DND-41 (cell line): ENCODE measurements around the gene POLA2.

Experiments
- EZH2 ChIP-seq: IDR thresholded peaks from 3 replicates; pipeline ENCODE4 v1.6.1; 2012; ENCODE audit warnings: borderline replicate concordance, low read depth, mild to moderate bottlenecking, moderate library complexity, low read length, inconsistent platforms; ENCODE audit not compliant: severe bottlenecking
- TF ChIP-seq, protein P1 (sequence below): IDR thresholded peaks from 2 replicates; pipeline ENCODE4 v1.5.1; 2012; ENCODE audit warnings: borderline replicate concordance, low read length, moderate library complexity, mild to moderate bottlenecking; ENCODE audit not compliant: poor library complexity, severe bottlenecking; ENCODE audit errors: extremely low read depth

- TF ChIP-seq, protein P1, sequence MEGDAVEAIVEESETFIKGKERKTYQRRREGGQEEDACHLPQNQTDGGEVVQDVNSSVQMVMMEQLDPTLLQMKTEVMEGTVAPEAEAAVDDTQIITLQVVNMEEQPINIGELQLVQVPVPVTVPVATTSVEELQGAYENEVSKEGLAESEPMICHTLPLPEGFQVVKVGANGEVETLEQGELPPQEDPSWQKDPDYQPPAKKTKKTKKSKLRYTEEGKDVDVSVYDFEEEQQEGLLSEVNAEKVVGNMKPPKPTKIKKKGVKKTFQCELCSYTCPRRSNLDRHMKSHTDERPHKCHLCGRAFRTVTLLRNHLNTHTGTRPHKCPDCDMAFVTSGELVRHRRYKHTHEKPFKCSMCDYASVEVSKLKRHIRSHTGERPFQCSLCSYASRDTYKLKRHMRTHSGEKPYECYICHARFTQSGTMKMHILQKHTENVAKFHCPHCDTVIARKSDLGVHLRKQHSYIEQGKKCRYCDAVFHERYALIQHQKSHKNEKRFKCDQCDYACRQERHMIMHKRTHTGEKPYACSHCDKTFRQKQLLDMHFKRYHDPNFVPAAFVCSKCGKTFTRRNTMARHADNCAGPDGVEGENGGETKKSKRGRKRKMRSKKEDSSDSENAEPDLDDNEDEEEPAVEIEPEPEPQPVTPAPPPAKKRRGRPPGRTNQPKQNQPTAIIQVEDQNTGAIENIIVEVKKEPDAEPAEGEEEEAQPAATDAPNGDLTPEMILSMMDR = no peak
- TF ChIP-seq EZH2 = no peak
Observed at GRCh38 chr11:65295001-65295400, 33.2 kb downstream of the POLA2 start.
